CD14-positive monocyte (primary cell): ENCODE results near the gene VAMP2. TPM values are rescaled to one million over a fixed set of nuclear protein-coding genes. Genes with fewer than 3 reads are reported as not detected.

Experiments used
- DNase-seq, 3 donors: peaks; one replicate each; pipeline ENCODE4 v3.0.0-alpha.2; 2011 to 2022
- H2AFZ ChIP-seq: 2 replicates; pipeline ENCODE4 v1.6.0; 2012; ENCODE audit warnings: mild to moderate bottlenecking, low read depth, low read length, inconsistent platforms; ENCODE audit not compliant: insufficient read depth, poor library complexity, severe bottlenecking
- H3K27ac ChIP-seq, 2 donors: 1 replicate in 1 of 2; 2 replicates in 1 of 2; pipeline ENCODE4 v1.5.1; 2012 to 2013; ENCODE audit warnings: low read length in 2 of 2, control low read depth in 1 of 2, inconsistent platforms in 1 of 2, low read depth in 1 of 2, mild to moderate bottlenecking in 1 of 2
- H3K27me3 ChIP-seq, 2 donors: one replicate each; pipeline versions ENCODE4 v1.6.0 to v1.6.1; 2011 to 2013; ENCODE audit warnings: low read length in 2 of 2; ENCODE audit not compliant: control insufficient read depth in 2 of 2, insufficient read depth in 2 of 2
- H3K36me3 ChIP-seq, 2 donors: replicated peaks in 1 of 2; 1 replicate in 1 of 2; 2 replicates in 1 of 2; pipeline versions ENCODE4 v1.5.1 to v1.6.1; 2012 to 2013; ENCODE audit warnings: low read length in 2 of 2, control low read depth in 1 of 2, inconsistent platforms in 1 of 2, mild to moderate bottlenecking in 1 of 2; ENCODE audit not compliant: insufficient read depth in 2 of 2, control insufficient read depth in 1 of 2
- H3K4me1 ChIP-seq, 2 donors: 1 replicate in 1 of 2; 2 replicates in 1 of 2; pipeline versions ENCODE4 v1.5.1 to v1.6.1; 2012 to 2013; ENCODE audit warnings: low read length in 2 of 2, control low read depth in 1 of 2, inconsistent platforms in 1 of 2, mild to moderate bottlenecking in 1 of 2, moderate library complexity in 1 of 2; ENCODE audit not compliant: insufficient read depth in 2 of 2, control insufficient read depth in 1 of 2
- H3K4me2 ChIP-seq: replicated peaks from 2 replicates; pipeline ENCODE3; 2012; ENCODE audit warnings: low read length, moderate library complexity, mild to moderate bottlenecking; ENCODE audit not compliant: poor library complexity, severe bottlenecking; ENCODE audit errors: extremely low read depth
- H3K4me3 ChIP-seq, 3 experiments: fragments of 200-600 bp in 1 of 3; sonication (generic) in 1 of 3; replicated peaks in 1 of 3; 1 replicate in 2 of 3; 2 replicates in 1 of 3; pipeline ENCODE4 v1.5.1; 2011 to 2013; ENCODE audit warnings: low read length in 3 of 3, mild to moderate bottlenecking in 3 of 3, control low read depth in 2 of 3, low read depth in 2 of 3, inconsistent platforms in 1 of 3, moderate library complexity in 1 of 3
- H3K79me2 ChIP-seq: 2 replicates; pipeline ENCODE4 v1.6.0; 2012; ENCODE audit warnings: mild to moderate bottlenecking, control low read depth, inconsistent platforms, low read length, moderate library complexity; ENCODE audit not compliant: insufficient read depth
- H3K9ac ChIP-seq: 2 replicates; pipeline ENCODE4 v1.6.0; 2017; ENCODE audit warnings: low read length, mild to moderate bottlenecking; ENCODE audit not compliant: insufficient read depth, poor library complexity, severe bottlenecking
- H3K9me3 ChIP-seq, 2 donors: replicated peaks in 1 of 2; 1 replicate in 1 of 2; 2 replicates in 1 of 2; pipeline versions ENCODE4 v1.5.1 to v1.6.1; 2012 to 2013; ENCODE audit warnings: low read length in 2 of 2, control low read depth in 1 of 2; ENCODE audit not compliant: control insufficient read depth in 1 of 2, insufficient read depth in 1 of 2
- H4K20me1 ChIP-seq: 2 replicates; pipeline ENCODE4 v1.6.0; 2012; ENCODE audit warnings: mild to moderate bottlenecking, low read length, control low read depth, moderate library complexity; ENCODE audit not compliant: insufficient read depth
- H3K27ac Mint-ChIP-seq, 7 donors: one replicate each; pipeline ENCODE4 v1.8.0; 2020; ENCODE audit warnings: mild to moderate bottlenecking in 7 of 7, mixed read lengths in 7 of 7, moderate library complexity in 6 of 7, inconsistent platforms in 2 of 7
- H3K27me3 Mint-ChIP-seq, 3 donors: one replicate each; pipeline ENCODE4 v1.8.0; 2021 to 2022; ENCODE audit warnings: low read depth in 3 of 3, mild to moderate bottlenecking in 3 of 3, mixed read lengths in 3 of 3, moderate library complexity in 3 of 3, inconsistent platforms in 1 of 3
- H3K36me3 Mint-ChIP-seq, 2 donors: one replicate each; pipeline ENCODE4 v1.8.0; 2020; ENCODE audit warnings: mixed read lengths in 2 of 2, inconsistent platforms in 1 of 2, mild to moderate bottlenecking in 1 of 2
- H3K4me1 Mint-ChIP-seq: one replicate; pipeline ENCODE4 v1.8.0; 2020; ENCODE audit warnings: mild to moderate bottlenecking, mixed read lengths
- H3K4me3 Mint-ChIP-seq, 2 donors: one replicate each; pipeline ENCODE4 v1.8.0; 2020; ENCODE audit warnings: mild to moderate bottlenecking in 2 of 2, mixed read lengths in 2 of 2, moderate library complexity in 1 of 2
- H3K9me3 Mint-ChIP-seq, 7 donors: one replicate each; pipeline ENCODE4 v1.8.0; 2020 to 2022; ENCODE audit warnings: mixed read lengths in 7 of 7, mild to moderate bottlenecking in 6 of 7, moderate library complexity in 6 of 7, inconsistent platforms in 2 of 7
- WGBS: methylation state at CpG from one replicate; pipeline ENCODE4 v1.1.5; 2013; ENCODE audit warnings: missing lambda C conversion rate; ENCODE audit not compliant: insufficient coverage; 5-methylcytosine and 5-hydroxymethylcytosine counted together
- intact Hi-C, 2 donors: fragments of 100-400 bp; cut with micrococcal nuclease; formaldehyde crosslinking; loops; one replicate each; pipeline versions ENCODE4 v1.15.0 to v1.15.1; 2023
- polyA plus RNA-seq, 3 donors: library from polyadenylated mRNA; depleted of rRNA in 1 of 3; unstranded in 2 of 3; stranded (reverse) in 1 of 3; fragments of 300-500 nt in 2 of 3; fragments of >200 nt in 1 of 3; fragmentation: Illumina TruSeq in 2 of 3; gene quantifications; 1 replicate in 2 of 3; 2 replicates in 1 of 3; pipeline ENCODE4 v1.2.3, GENCODE V29; 2012 to 2021
- TF ChIP-seq, protein P1 (sequence below): fragments of 200-600 bp; IDR thresholded peaks from one replicate; pipeline ENCODE4 v1.8.0; 2022; ENCODE audit warnings: antibody characterized with exemption, mild to moderate bottlenecking

Gene VAMP2
- polyA plus RNA-seq, 3 donors = 10.2 to 139 (median 14.5) TPM

DNA sequence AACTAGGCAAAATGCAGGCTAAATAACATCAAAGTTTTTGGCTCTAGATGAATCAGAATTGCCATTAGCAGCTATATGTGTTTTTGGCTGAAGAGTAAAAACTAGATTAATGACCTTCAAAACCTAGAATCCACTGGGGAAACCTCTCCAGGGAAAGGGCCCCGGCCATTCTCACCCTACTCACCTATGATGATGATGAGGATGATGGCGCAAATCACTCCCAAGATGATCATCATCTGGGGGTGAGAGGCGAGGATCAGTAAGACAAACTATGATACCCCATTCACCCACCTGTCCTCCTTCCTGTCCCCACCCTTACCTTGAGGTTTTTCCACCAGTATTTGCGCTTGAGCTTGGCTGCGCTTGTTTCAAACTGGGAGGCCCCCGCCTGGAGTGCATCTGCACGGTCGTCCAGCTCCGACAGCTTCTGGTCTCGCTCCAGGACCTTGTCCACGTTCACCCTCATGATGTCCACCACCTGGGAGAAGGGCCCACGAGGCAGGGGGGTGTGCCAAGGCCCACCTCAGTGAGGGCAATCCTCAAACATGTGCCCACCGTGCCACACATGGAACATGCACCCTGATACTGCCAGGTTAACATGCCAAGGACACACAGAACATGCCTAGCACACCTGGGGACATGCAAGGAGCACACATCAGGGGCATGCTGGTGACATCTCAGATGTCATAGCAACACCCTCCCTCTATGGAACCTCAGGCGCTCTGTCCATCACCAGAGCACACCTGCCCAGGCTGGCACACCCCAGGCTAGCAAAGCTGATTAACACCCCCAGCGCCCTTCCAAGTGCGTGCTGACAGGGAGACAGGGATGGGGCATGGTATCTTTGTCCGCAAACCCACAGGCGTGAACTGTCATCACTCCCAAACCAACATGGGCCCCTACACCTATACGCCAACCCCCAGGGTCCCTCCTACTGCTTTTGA lies 1.2 kb downstream of the VAMP2 start:
- H3K4me3 ChIP-seq = peak overlapping the region; percentile 86 to 98 (median 95)
- H3K27me3 Mint-ChIP-seq = no peaks in the 10 kb centered on the region
- no peaks in the 10 kb centered on the region for H3K9me3 ChIP-seq
- peaks cover 23 to 30% of the 10 kb centered on the region in 2 donors for H3K36me3 Mint-ChIP-seq
- no peak overlapping the region for H2AFZ ChIP-seq
- no peak for DNase-seq
- H3K27me3 ChIP-seq = no peaks in the 10 kb centered on the region
- peaks cover 19 to 26% of the 10 kb centered on the region in 2 donors for H3K36me3 ChIP-seq
- no peaks in the 10 kb centered on the region for H3K9me3 Mint-ChIP-seq
- peaks cover 59% of the 10 kb centered on the region for H3K4me1 Mint-ChIP-seq
- peak overlapping the region in 6 of 7 donors; percentile 77 to 94 (median 88) for H3K27ac Mint-ChIP-seq
- intact Hi-C loops = loop anchor here in 1 of 2 donors (5.0 kb wide), 1 partner anchor 34 kb away; no protein-coding TSS in a partner anchor
- no peaks in the 10 kb centered on the region for H4K20me1 ChIP-seq
- WGBS = 86% methylated on average over 13 of the region's 19 CpGs
- H3K27ac ChIP-seq = peak overlapping the region; percentile 74 to 94
- H3K4me1 ChIP-seq = peaks cover 52 to 79% of the 10 kb centered on the region in 2 donors
- H3K79me2 ChIP-seq = peaks cover 31% of the 10 kb centered on the region
- TF ChIP-seq, protein P1, sequence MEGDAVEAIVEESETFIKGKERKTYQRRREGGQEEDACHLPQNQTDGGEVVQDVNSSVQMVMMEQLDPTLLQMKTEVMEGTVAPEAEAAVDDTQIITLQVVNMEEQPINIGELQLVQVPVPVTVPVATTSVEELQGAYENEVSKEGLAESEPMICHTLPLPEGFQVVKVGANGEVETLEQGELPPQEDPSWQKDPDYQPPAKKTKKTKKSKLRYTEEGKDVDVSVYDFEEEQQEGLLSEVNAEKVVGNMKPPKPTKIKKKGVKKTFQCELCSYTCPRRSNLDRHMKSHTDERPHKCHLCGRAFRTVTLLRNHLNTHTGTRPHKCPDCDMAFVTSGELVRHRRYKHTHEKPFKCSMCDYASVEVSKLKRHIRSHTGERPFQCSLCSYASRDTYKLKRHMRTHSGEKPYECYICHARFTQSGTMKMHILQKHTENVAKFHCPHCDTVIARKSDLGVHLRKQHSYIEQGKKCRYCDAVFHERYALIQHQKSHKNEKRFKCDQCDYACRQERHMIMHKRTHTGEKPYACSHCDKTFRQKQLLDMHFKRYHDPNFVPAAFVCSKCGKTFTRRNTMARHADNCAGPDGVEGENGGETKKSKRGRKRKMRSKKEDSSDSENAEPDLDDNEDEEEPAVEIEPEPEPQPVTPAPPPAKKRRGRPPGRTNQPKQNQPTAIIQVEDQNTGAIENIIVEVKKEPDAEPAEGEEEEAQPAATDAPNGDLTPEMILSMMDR = no peak
- peak overlapping the region; percentile 86 for H3K4me2 ChIP-seq
- peak overlapping the region; percentile 99 for H3K9ac ChIP-seq
- H3K4me3 Mint-ChIP-seq = peak overlapping the region; percentile 82 to 84

DNA sequence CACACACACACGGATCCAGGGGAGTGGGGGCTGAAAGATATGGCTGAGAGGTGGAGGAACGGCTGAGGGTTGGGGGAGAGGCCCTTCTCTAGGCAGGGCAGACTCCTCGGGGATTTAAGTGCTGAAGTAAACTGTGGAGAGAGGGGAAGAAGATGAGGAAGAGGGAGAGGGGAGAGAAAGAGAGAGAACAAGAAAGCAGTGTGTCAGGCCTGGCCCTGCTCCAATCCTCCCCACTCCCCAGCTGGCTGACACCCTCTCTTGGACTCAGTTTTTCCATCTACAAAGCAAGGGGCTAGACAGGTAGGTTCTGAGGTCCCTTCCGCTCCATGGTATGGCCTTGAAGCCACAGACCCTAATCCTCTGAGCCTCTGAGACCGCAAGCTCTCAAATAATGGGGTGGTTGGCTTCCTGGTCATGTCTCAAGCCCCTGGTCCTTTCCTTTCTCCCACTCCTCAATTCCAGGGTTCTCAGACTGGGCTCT lies 2.0 kb downstream of the VAMP2 start:
- peak overlapping the region in 6 of 7 donors; percentile 50 to 91 (median 82) for H3K27ac Mint-ChIP-seq
- Histone ChIP-seq H2AFZ (no peak overlapping the region), H3K79me2 (peaks cover 31% of the 10 kb centered on the region), H3K9ac (no peak overlapping the region), H3K9me3 (no peaks in the 10 kb centered on the region), H3K4me1 (peaks cover 56 to 81% of the 10 kb centered on the region in 2 donors), H3K27ac (peak overlapping the region; percentile 21 to 94), H3K27me3 (no peaks in the 10 kb centered on the region), H4K20me1 (peaks cover 3% of the 10 kb centered on the region), H3K4me2 (peak overlapping the region; percentile 86), H3K36me3 (peaks cover 19 to 26% of the 10 kb centered on the region in 2 donors), H3K4me3 (peak overlapping the region in 1 of 3 experiments; percentile 98)
- TF ChIP-seq, protein P1 = no peak
- WGBS = no CpG with 5 or more reads among the region's 5 CpGs
- no peaks in the 10 kb centered on the region for H3K27me3 Mint-ChIP-seq
- DNase-seq = no peak
- H3K4me1 Mint-ChIP-seq = peaks cover 59% of the 10 kb centered on the region
- intact Hi-C loops = loop anchor here in 1 of 2 donors (5.0 kb wide), 1 partner anchor 33 kb away; no protein-coding TSS in a partner anchor
- peak overlapping the region; percentile 71 to 82 for H3K4me3 Mint-ChIP-seq
- H3K36me3 Mint-ChIP-seq = peaks cover 23 to 30% of the 10 kb centered on the region in 2 donors
- H3K9me3 Mint-ChIP-seq = no peaks in the 10 kb centered on the region
